Coronary artery (tissue), 2 donors: ENCODE results near the gene SOCS6.
"Not testable (repeated sequence)": the region's sequence is repeated elsewhere in the genome, so short reads cannot be mapped to it uniquely, and the experiment has no call there.

ENCODE experiments used
- DNase-seq: peaks from one replicate; pipeline ENCODE4 v3.0.0-alpha.2; 2017; ENCODE audit warnings: low spot score
- H3K27ac ChIP-seq, 2 donors: fragments of 200-600 bp; sonication (generic); one replicate each; pipeline ENCODE4 v1.5.1; 2016 to 2019
- H3K4me3 ChIP-seq: fragments of 200-600 bp; sonication (generic); 2 replicates; pipeline ENCODE4 v1.5.1; 2016; ENCODE audit warnings: mild to moderate bottlenecking, moderate library complexity
- TF ChIP-seq, protein P1 (sequence below): fragments of 200-600 bp; sonication (generic); IDR thresholded peaks from one replicate; pipeline ENCODE4 v1.5.1; 2019; ENCODE audit warnings: antibody characterized with exemption

SOCS6 gene

DNA sequence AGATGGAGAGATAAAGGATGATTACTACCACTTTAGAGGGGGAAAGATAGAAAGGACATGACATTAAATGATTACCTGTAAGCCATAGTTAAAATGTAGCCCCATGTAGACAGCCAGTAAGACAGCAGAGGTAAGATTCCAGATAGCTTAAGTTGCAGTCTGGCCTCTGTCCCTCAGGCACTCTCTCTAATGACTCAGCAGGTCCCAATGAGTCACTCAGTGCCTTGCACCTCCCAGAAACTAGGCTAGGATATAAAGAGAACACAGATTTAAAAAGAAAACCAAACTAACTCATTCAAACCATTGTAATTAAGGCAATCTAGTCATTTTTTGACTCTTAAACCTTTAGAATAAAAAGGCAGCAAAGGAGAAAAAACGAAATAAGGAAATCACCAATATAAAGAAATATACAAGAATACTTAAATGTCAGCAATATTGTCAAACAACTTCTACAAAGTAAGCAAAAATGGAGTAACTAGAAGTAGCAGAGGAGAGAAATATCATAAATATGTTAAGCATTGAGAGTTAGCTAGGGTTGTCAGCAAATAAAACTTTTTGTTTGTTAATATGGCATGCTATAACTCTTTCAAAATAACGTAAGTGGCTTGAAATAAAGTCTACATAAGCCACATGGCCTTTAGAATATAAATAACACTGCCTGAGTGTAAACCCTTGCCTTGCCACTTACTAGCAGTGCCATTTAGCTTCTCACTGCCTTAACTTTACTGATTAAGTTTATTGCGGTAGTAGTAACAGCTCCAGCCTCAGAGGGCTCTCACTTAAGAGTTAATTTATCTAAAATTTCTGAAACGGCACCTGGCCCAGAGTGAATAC, 48.5 kb downstream of the SOCS6 start:
- H3K4me3 ChIP-seq: no peak overlapping the region
- DNase-seq: no peak
- TF ChIP-seq, protein P1, sequence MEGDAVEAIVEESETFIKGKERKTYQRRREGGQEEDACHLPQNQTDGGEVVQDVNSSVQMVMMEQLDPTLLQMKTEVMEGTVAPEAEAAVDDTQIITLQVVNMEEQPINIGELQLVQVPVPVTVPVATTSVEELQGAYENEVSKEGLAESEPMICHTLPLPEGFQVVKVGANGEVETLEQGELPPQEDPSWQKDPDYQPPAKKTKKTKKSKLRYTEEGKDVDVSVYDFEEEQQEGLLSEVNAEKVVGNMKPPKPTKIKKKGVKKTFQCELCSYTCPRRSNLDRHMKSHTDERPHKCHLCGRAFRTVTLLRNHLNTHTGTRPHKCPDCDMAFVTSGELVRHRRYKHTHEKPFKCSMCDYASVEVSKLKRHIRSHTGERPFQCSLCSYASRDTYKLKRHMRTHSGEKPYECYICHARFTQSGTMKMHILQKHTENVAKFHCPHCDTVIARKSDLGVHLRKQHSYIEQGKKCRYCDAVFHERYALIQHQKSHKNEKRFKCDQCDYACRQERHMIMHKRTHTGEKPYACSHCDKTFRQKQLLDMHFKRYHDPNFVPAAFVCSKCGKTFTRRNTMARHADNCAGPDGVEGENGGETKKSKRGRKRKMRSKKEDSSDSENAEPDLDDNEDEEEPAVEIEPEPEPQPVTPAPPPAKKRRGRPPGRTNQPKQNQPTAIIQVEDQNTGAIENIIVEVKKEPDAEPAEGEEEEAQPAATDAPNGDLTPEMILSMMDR: no peak
- no peak overlapping the region for H3K27ac ChIP-seq

DNA sequence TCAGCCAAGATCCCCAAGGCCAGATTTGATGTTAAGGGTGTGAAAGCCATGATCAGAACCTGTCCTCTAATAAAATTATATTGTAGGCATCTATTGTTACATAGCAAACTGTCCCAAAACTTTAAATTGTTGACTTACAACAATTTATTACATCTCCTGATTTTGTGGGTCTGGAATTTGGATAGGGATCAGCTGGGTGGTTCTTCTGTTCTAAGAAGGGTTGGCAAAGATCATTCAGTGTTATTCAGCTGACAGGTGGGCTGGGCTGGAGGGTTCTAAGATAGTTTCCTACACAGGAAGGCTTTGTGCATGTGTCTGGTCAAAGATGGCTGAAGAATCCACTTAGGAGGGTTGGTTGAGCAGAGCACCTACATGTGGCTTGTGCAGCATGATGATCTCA, 50.0 kb downstream of the SOCS6 start:
- Histone ChIP-seq H3K27ac (no peak overlapping the region), H3K4me3 (no peak overlapping the region)
- TF ChIP-seq, protein P1: no peak
- DNase-seq: no peak

DNA sequence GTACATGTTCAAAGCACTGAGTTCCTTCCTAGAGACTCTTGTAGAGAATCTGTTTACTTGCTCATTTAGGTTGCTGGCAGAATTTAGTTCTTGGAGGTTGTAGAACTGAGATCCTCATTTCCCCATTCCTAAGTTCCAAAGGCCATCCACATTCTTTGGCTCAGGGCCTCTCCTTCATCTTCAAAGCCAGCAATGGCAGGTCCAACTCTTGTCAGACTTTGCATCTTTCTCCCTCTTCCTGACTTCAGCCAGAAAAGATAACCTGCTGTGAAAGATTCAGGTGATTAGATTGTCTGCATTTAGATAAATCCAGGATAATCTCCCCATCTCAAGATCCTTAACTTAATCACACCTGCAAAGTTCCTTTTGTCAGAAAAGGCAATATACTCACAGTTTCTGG, 51.1 kb downstream of the SOCS6 start:
- DNase-seq: no peak
- TF ChIP-seq, protein P1: no peak
- Histone ChIP-seq H3K27ac (no peak overlapping the region), H3K4me3 (no peak overlapping the region)

DNA sequence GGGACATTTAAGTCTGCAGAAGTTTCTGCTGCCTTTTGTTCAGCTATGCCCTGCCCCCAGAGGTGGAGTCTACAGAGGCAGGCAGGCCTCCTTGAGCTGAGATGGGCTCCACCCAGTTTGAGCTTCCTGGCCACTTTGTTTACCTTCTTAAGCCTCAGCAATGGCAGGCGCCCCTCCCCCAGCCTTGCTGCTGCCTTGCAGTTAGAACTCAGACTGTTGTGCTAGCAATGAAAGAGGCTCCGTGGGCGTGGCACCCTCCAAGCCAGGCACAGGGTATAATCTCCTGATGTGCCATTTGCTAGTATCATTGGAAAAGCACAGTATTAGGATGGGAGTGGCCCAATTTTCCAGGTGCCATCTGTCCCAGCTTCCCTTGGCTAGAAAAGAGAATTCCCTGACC, 59.6 kb downstream of the SOCS6 start:
- not testable (repeated sequence) for H3K4me3 ChIP-seq, H3K27ac ChIP-seq, DNase-seq

DNA sequence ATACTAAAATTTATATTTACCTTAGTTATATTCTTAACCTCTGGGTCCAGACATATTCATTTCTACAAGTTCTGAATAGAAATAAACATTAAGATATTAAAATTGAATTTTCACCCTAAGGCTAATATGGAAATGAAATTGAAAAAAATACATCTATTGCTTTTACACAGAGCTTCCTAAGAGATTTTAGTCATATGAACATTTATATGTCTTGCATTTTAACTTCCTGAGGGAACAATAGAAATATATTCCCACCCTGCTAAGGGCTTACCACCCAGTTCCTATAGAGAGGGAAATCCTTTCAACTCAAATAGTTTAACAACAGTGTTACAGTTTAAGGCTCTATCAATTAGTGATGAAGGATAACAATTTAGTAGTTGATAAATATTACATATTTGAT, 60.5 kb downstream of the SOCS6 start:
- no peak for DNase-seq
- TF ChIP-seq, protein P1: no peak
- no peak overlapping the region for H3K4me3 ChIP-seq
- H3K27ac ChIP-seq: no peak overlapping the region

DNA sequence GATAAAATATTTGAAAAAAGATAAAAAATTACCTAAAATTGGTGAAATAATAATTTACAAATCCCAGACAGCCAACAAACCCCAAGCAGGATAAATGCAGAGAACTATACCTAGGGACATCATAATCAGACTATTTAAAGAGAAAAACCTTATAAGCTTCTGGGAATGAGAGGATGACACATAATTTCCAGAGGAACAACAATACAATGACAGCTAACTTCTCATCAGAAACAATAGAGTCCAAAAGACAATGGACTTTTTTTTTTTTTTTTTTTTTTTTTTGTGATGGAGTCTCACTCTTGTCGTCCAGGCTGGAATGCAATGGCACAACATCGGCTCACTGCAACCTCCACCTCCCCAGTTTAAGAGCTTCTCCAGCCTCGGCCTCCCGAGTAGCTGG, 65.2 kb downstream of the SOCS6 start:
- TF ChIP-seq, protein P1: no peak
- no peak overlapping the region for H3K27ac ChIP-seq
- DNase-seq: no peak
- H3K4me3 ChIP-seq: no peak overlapping the region

DNA sequence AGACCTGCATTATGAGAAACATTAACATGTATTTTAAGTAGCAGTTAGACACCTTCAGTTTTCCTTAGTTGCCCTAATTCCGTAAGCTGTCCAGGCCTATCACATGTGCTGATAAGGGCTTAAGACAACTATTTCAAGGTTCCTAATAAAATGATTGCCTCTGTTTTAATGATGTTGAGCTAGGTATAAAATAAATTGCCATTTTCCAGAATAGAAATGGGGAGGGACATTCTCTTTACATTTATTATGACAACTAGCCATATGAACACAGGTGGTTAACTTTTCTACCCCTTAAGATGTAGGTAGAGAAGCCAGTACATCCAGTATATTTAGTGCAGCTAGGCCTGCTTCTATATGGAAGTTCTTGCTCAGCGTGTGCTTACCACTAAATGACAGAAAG, 65.9 kb downstream of the SOCS6 start:
- H3K4me3 ChIP-seq: no peak overlapping the region
- H3K27ac ChIP-seq: no peak overlapping the region
- no peak for DNase-seq
- TF ChIP-seq, protein P1: no peak
